ENCODE results near the gene ITPK1.

GRCh38 chr14:92984896-92985295, 130.8 kb downstream of the ITPK1 start:
- TF ChIP-seq CTCF (conservative IDR thresholded peaks at IDR 0.05) (no peak), EZH2 (IDR thresholded peaks at IDR 0.05; ENCODE audit: low read depth) (no peak)
